ENCODE results near the gene RWDD1. TPM values are rescaled to one million over a fixed set of nuclear protein-coding genes. Genes with fewer than 3 reads are reported as not detected.

The RWDD1 gene
- total and polyA plus RNA-seq, 2 donors (not counting 1 experiment from before 2014, with no cell fraction given): 18.0 to 22.4 TPM

GRCh38 chr6:116564311-116564710 lies 7.0 kb upstream of the RWDD1 start:
- Histone ChIP-seq H2AFZ (ENCODE audit: insufficient read depth, low read depth, low read length, poor library complexity, severe bottlenecking) (no peak overlapping the region), H3K9ac (ENCODE audit: low read length) (no peak overlapping the region), H3K4me3 (ENCODE audit: control extremely low read depth in 1 of 5, extremely low read depth in 1 of 5, insufficient read depth in 1 of 5, low read depth in 2 of 5, low read length in 4 of 5) (no peak overlapping the region), H3K9me3 (ENCODE audit: control extremely low read depth in 1 of 3, control insufficient read depth in 2 of 3, insufficient read depth in 1 of 3, low read length in 2 of 3) (no peaks in the 10 kb centered on the region), H3K4me2 (replicated peaks; ENCODE audit: low read depth, low read length, poor library complexity, severe bottlenecking) (no peak overlapping the region), H3K27me3 (replicated peaks in 1 of 4; ENCODE audit: control extremely low read depth in 1 of 4, control insufficient read depth in 3 of 4, insufficient read depth in 4 of 4, low read length in 3 of 4) (peaks cover 0 to 14% (median 9%) of the 10 kb centered on the region in 4 experiments), H3K27ac (ENCODE audit: low read length in 2 of 2) (no peak overlapping the region), H3K36me3 (replicated peaks in 1 of 2; ENCODE audit: control extremely low read depth in 1 of 2, control insufficient read depth in 1 of 2, extremely low read depth in 1 of 2, insufficient read depth in 2 of 2, low read length in 1 of 2) (no peaks in the 10 kb centered on the region), H3K79me2 (ENCODE audit: control insufficient read depth, insufficient read depth, low read length) (no peaks in the 10 kb centered on the region), H3K4me1 (ENCODE audit: control insufficient read depth in 2 of 2, insufficient read depth in 2 of 2, low read length in 2 of 2) (peaks cover 11 to 12% of the 10 kb centered on the region in 2 donors), H4K20me1 (ENCODE audit: control insufficient read depth, insufficient read depth, low read length, poor library complexity, severe bottlenecking) (no peaks in the 10 kb centered on the region)
- intact Hi-C loops (cut with micrococcal nuclease): loop anchor here (10.0 kb wide), 1 partner anchor 550 kb away; no protein-coding TSS in a partner anchor
- Mint-ChIP-seq H3K27ac (no peak overlapping the region), H3K4me3 (no peak overlapping the region), H3K4me1 (peaks cover 10% of the 10 kb centered on the region), H3K27me3 (peaks cover 31% of the 10 kb centered on the region), H3K9me3 (ENCODE audit: insufficient read depth) (no peaks in the 10 kb centered on the region)
- CTCF ChIA-PET: interaction anchor here (0.7 to 4.1 kb wide), 6 partner anchors 9 to 346 kb away, joined by 3 to 29 read pairs (median 4); no protein-coding TSS in a partner anchor
- no peak for ATAC-seq (ENCODE audit: low read depth)
- DNase-seq: no peak
- no peak for TF ChIP-seq EZH2 (IDR thresholded peaks at IDR 0.05; ENCODE audit: borderline replicate concordance, insufficient read depth, low read depth, low read length, poor library complexity, severe bottlenecking)
- TF ChIP-seq CTCF (IDR thresholded peaks at IDR 0.05): no peak
- POLR2A ChIA-PET: interaction anchor here (0.7 kb wide), 1 partner anchor 276 kb away, joined by 7 read pairs; no protein-coding TSS in a partner anchor
- 100% methylated on average over 1 of the region's 7 CpGs for WGBS (ENCODE audit: insufficient coverage)
